ENCODE measurements around the gene PCDHB8. TPM values are rescaled to one million over a fixed set of nuclear protein-coding genes. Genes with fewer than 3 reads are reported as not detected.
"Not testable (repeated sequence)": the region's sequence is repeated elsewhere in the genome, so short reads cannot be mapped to it uniquely, and the experiment has no call there.

Gene PCDHB8
- total RNA-seq, 1 donor from 2014 or later, result 9.2 TPM

DNA sequence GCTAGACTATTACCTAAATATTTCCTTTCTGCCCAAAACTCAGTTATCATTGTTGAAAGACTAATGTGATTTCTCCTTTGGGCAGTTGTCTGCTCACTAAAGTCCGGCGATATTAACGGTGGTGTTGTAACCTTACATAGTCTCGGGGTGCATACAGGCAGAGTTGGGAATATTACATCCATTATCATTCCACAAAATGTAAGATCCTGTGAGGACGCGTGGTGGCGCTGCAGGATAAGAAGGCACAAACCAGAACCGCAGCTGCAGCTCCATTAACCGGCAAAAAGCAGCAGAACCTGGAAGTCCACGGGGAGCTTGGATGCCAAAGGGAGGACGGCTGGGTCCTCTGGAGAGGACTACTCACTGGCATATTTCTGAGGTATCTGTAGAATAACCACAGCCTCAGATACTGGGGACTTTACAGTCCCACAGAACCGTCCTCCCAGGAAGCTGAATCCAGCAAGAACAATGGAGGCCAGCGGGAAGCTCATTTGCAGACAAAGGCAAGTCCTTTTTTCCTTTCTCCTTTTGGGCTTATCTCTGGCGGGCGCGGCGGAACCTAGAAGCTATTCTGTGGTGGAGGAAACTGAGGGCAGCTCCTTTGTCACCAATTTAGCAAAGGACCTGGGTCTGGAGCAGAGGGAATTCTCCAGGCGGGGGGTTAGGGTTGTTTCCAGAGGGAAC is 36.2 kb downstream of the PCDHB8 start, which contains the start of gene PCDHB13:
TSS of gene PCDHB13 (plus strand) at position 264 of the 684 bp plus-strand sequence. CDS start at position 469, 205 bp downstream.
- H3K27ac Mint-ChIP-seq (ENCODE audit: unreplicated experiment), result peak within 1 kb of the TSS; percentile 7
- DNase-seq (ENCODE audit: low spot score), result peak; percentile 64
- TF ChIP-seq, protein P1, sequence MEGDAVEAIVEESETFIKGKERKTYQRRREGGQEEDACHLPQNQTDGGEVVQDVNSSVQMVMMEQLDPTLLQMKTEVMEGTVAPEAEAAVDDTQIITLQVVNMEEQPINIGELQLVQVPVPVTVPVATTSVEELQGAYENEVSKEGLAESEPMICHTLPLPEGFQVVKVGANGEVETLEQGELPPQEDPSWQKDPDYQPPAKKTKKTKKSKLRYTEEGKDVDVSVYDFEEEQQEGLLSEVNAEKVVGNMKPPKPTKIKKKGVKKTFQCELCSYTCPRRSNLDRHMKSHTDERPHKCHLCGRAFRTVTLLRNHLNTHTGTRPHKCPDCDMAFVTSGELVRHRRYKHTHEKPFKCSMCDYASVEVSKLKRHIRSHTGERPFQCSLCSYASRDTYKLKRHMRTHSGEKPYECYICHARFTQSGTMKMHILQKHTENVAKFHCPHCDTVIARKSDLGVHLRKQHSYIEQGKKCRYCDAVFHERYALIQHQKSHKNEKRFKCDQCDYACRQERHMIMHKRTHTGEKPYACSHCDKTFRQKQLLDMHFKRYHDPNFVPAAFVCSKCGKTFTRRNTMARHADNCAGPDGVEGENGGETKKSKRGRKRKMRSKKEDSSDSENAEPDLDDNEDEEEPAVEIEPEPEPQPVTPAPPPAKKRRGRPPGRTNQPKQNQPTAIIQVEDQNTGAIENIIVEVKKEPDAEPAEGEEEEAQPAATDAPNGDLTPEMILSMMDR (IDR thresholded peaks at IDR 0.05; ENCODE audit: unreplicated experiment), result peak; percentile 32
- H3K9me3 Mint-ChIP-seq (ENCODE audit: unreplicated experiment), result peaks cover 21% of the 10 kb centered on the region
- H3K4me1 Mint-ChIP-seq (ENCODE audit: unreplicated experiment); H3K27me3 Mint-ChIP-seq (ENCODE audit: unreplicated experiment): not testable (repeated sequence)
- peaks cover 42% of the 10 kb centered on the region for H3K36me3 Mint-ChIP-seq (ENCODE audit: low read depth, unreplicated experiment)
- peak within 1 kb of the TSS; percentile 67 for H3K4me3 Mint-ChIP-seq (ENCODE audit: unreplicated experiment)

DNA sequence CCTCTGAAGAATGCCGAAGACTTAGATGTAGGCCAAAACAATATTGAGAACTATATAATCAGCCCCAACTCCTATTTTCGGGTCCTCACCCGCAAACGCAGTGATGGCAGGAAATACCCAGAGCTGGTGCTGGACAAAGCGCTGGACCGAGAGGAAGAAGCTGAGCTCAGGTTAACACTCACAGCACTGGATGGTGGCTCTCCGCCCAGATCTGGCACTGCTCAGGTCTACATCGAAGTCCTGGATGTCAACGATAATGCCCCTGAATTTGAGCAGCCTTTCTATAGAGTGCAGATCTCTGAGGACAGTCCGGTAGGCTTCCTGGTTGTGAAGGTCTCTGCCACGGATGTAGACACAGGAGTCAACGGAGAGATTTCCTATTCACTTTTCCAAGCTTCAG is 37.0 kb downstream of the PCDHB8 start:
- H3K36me3 Mint-ChIP-seq (ENCODE audit: low read depth, unreplicated experiment), result peaks cover 40% of the 10 kb centered on the region
- H3K27me3 Mint-ChIP-seq (ENCODE audit: unreplicated experiment); H3K4me1 Mint-ChIP-seq (ENCODE audit: unreplicated experiment); DNase-seq (ENCODE audit: low spot score): not testable (repeated sequence)
- peaks cover 20% of the 10 kb centered on the region for H3K9me3 Mint-ChIP-seq (ENCODE audit: unreplicated experiment)
- H3K27ac Mint-ChIP-seq (ENCODE audit: unreplicated experiment), result peak overlapping the region; percentile 7
- H3K4me3 Mint-ChIP-seq (ENCODE audit: unreplicated experiment), result peak overlapping the region; percentile 65

DNA sequence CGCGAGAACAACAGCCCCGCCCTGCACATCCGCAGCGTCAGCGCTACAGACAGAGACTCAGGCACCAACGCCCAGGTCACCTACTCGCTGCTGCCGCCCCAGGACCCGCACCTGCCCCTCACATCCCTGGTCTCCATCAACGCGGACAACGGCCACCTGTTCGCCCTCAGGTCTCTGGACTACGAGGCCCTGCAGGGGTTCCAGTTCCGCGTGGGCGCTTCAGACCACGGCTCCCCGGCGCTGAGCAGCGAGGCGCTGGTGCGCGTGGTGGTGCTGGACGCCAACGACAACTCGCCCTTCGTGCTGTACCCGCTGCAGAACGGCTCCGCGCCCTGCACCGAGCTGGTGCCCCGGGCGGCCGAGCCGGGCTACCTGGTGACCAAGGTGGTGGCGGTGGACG is 37.9 kb downstream of the PCDHB8 start:
- H3K4me1 Mint-ChIP-seq (ENCODE audit: unreplicated experiment); H3K27me3 Mint-ChIP-seq (ENCODE audit: unreplicated experiment); DNase-seq (ENCODE audit: low spot score): not testable (repeated sequence)
- Mint-ChIP-seq H3K9me3 (ENCODE audit: unreplicated experiment) (peaks cover 15% of the 10 kb centered on the region), H3K27ac (ENCODE audit: unreplicated experiment) (peak overlapping the region; percentile 7), H3K36me3 (ENCODE audit: low read depth, unreplicated experiment) (peaks cover 35% of the 10 kb centered on the region), H3K4me3 (ENCODE audit: unreplicated experiment) (peak overlapping the region; percentile 65)

DNA sequence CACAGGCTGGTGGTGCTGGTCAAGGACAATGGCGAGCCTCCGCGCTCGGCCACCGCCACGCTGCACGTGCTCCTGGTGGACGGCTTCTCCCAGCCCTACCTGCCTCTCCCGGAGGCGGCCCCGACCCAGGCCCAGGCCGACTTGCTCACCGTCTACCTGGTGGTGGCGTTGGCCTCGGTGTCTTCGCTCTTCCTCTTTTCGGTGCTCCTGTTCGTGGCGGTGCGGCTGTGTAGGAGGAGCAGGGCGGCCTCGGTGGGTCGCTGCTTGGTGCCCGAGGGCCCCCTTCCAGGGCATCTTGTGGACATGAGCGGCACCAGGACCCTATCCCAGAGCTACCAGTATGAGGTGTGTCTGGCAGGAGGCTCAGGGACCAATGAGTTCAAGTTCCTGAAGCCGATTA is 38.4 kb downstream of the PCDHB8 start:
- H3K4me1 Mint-ChIP-seq (ENCODE audit: unreplicated experiment); H3K27ac Mint-ChIP-seq (ENCODE audit: unreplicated experiment); H3K27me3 Mint-ChIP-seq (ENCODE audit: unreplicated experiment); H3K4me3 Mint-ChIP-seq (ENCODE audit: unreplicated experiment); DNase-seq (ENCODE audit: low spot score): not testable (repeated sequence)
- peaks cover 32% of the 10 kb centered on the region for H3K36me3 Mint-ChIP-seq (ENCODE audit: low read depth, unreplicated experiment)
- H3K9me3 Mint-ChIP-seq (ENCODE audit: unreplicated experiment), result peaks cover 15% of the 10 kb centered on the region

DNA sequence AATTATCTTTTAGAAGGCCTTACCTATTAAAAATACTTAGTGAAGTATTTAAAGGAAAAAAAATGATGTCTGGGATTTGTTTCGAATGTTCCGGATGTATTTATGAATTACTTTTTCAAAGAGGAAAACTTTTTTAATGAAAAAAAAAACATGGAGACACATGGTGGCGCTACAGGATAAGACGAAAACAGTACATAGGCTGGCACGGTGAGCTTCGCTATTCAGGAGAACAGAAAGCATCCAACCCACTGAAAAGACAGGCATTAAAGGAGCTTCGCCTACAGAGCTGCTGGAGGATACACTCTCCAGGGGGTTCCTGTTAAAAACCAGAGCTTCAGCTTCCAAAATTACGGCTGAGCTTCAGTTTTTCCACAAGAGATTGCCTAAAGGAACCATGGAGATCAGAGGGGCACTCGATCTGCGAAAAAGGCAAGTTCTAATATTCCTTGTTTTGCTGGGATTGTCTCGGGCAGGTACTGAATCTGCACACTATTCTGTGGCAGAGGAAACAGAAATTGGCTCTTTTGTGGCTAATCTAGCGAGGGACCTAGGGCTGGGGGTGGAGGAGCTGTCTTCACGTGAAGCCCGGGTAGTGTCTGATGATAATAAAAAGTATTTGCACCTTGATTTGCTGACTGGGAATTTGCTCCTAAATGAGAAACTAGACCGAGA is 45.7 kb downstream of the PCDHB8 start, which contains the start of gene PCDHB14:
TSS of gene PCDHB14 (plus strand) at position 232 of the 672 bp plus-strand sequence. CDS start at position 395, 163 bp downstream.
- H3K9me3 Mint-ChIP-seq (ENCODE audit: unreplicated experiment), result peaks cover 2% of the 10 kb centered on the region
- H3K27me3 Mint-ChIP-seq (ENCODE audit: unreplicated experiment), result no peaks in the 10 kb centered on the region
- peak; percentile 18 for DNase-seq (ENCODE audit: low spot score)
- TF ChIP-seq, protein P1 (IDR thresholded peaks at IDR 0.05; ENCODE audit: unreplicated experiment), result peak; percentile 50
- no peak within 1 kb of the TSS for H3K27ac Mint-ChIP-seq (ENCODE audit: unreplicated experiment)
- peak within 1 kb of the TSS; percentile 72 for H3K4me3 Mint-ChIP-seq (ENCODE audit: unreplicated experiment)
- peaks cover 10% of the 10 kb centered on the region for H3K4me1 Mint-ChIP-seq (ENCODE audit: unreplicated experiment)
- peaks cover 33% of the 10 kb centered on the region for H3K36me3 Mint-ChIP-seq (ENCODE audit: low read depth, unreplicated experiment)

DNA sequence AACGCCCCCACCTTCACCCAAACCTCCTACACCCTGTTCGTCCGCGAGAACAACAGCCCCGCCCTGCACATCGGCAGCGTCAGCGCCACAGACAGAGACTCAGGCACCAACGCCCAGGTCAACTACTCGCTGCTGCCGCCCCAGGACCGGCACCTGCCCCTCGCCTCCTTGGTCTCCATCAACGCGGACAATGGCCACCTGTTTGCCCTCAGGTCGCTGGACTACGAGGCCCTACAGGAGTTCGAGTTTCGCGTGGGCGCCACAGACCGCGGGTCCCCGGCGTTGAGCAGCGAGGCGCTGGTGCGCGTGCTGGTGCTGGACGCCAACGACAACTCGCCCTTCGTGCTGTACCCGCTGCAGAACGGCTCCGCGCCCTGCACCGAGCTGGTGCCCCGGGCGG is 47.3 kb downstream of the PCDHB8 start:
- H3K9me3 Mint-ChIP-seq (ENCODE audit: unreplicated experiment); DNase-seq (ENCODE audit: low spot score); H3K27me3 Mint-ChIP-seq (ENCODE audit: unreplicated experiment); H3K4me1 Mint-ChIP-seq (ENCODE audit: unreplicated experiment); H3K27ac Mint-ChIP-seq (ENCODE audit: unreplicated experiment): not testable (repeated sequence)
- Mint-ChIP-seq H3K4me3 (ENCODE audit: unreplicated experiment) (peak overlapping the region; percentile 80), H3K36me3 (ENCODE audit: low read depth, unreplicated experiment) (peaks cover 31% of the 10 kb centered on the region)

DNA sequence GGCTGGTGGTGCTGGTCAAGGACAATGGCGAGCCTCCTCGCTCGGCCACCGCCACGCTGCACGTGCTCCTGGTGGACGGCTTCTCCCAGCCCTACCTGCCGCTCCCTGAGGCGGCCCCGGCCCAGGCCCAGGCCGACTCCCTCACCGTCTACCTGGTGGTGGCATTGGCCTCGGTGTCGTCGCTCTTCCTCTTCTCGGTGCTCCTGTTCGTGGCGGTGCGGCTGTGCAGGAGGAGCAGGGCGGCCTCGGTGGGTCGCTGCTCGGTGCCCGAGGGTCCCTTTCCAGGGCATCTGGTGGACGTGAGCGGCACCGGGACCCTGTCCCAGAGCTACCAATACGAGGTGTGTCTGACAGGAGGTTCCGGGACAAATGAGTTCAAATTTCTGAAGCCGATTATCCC is 47.8 kb downstream of the PCDHB8 start:
- H3K4me3 Mint-ChIP-seq (ENCODE audit: unreplicated experiment), result peak overlapping the region; percentile 65
- H3K36me3 Mint-ChIP-seq (ENCODE audit: low read depth, unreplicated experiment), result peaks cover 31% of the 10 kb centered on the region
- not testable (repeated sequence) for H3K27me3 Mint-ChIP-seq (ENCODE audit: unreplicated experiment); H3K9me3 Mint-ChIP-seq (ENCODE audit: unreplicated experiment); H3K27ac Mint-ChIP-seq (ENCODE audit: unreplicated experiment); H3K4me1 Mint-ChIP-seq (ENCODE audit: unreplicated experiment); DNase-seq (ENCODE audit: low spot score)

Other genes starting within 250 kb of the PCDHB8 start
- gene PCDHAC2, start 211.3 kb upstream of the PCDHB8 start, total RNA-seq (ENCODE audit: unreplicated experiment), result 5.2 TPM
- gene PCDHB1, start 126.4 kb upstream of the PCDHB8 start, total RNA-seq (ENCODE audit: unreplicated experiment), result not detected
- 44.9 TPM for gene PCDHB2, start 83.2 kb upstream of the PCDHB8 start, total RNA-seq (ENCODE audit: unreplicated experiment)
- 6.5 TPM for gene PCDHB3, start 77.3 kb upstream of the PCDHB8 start, total RNA-seq (ENCODE audit: unreplicated experiment)
- 2.3 TPM for gene PCDHB4, start 56.0 kb upstream of the PCDHB8 start, total RNA-seq (ENCODE audit: unreplicated experiment)
- gene PCDHB5, start 42.6 kb upstream of the PCDHB8 start, total RNA-seq (ENCODE audit: unreplicated experiment), result 7.8 TPM
- 1.1 TPM for gene PCDHB6, start 27.7 kb upstream of the PCDHB8 start, total RNA-seq (ENCODE audit: unreplicated experiment)
- 4.6 TPM for gene PCDHB7, start 5.1 kb upstream of the PCDHB8 start, total RNA-seq (ENCODE audit: unreplicated experiment)
- 10.9 TPM for gene PCDHB16, start 4.6 kb downstream of the PCDHB8 start, total RNA-seq (ENCODE audit: unreplicated experiment)
- 15.2 TPM for gene PCDHB9, start 9.4 kb downstream of the PCDHB8 start, total RNA-seq (ENCODE audit: unreplicated experiment)
- gene PCDHB10, start 14.6 kb downstream of the PCDHB8 start, total RNA-seq (ENCODE audit: unreplicated experiment), result 10.3 TPM
- 6.4 TPM for gene PCDHB11, start 21.8 kb downstream of the PCDHB8 start, total RNA-seq (ENCODE audit: unreplicated experiment)
- gene PCDHB12, start 30.9 kb downstream of the PCDHB8 start, total RNA-seq (ENCODE audit: unreplicated experiment), result 8.4 TPM
- 7.1 TPM for gene PCDHB13, start 36.1 kb downstream of the PCDHB8 start, total RNA-seq (ENCODE audit: unreplicated experiment)
- gene PCDHB14, start 45.6 kb downstream of the PCDHB8 start, total RNA-seq (ENCODE audit: unreplicated experiment), result 8.4 TPM
- 10.5 TPM for gene PCDHB15, start 67.6 kb downstream of the PCDHB8 start, total RNA-seq (ENCODE audit: unreplicated experiment)
- gene SLC25A2, start 126.3 kb downstream of the PCDHB8 start, total RNA-seq (ENCODE audit: unreplicated experiment), result 0.62 TPM
- 86.4 TPM for gene TAF7, start 143.0 kb downstream of the PCDHB8 start, total RNA-seq (ENCODE audit: unreplicated experiment)
- 1.4 TPM for gene PCDHGA1, start 152.7 kb downstream of the PCDHB8 start, total RNA-seq (ENCODE audit: unreplicated experiment)
- 1.6 TPM for gene PCDHGA2, start 161.0 kb downstream of the PCDHB8 start, total RNA-seq (ENCODE audit: unreplicated experiment)
- 1.4 TPM for gene PCDHGA3, start 166.0 kb downstream of the PCDHB8 start, total RNA-seq (ENCODE audit: unreplicated experiment)
- gene PCDHGB1, start 172.3 kb downstream of the PCDHB8 start, total RNA-seq (ENCODE audit: unreplicated experiment), result 3.1 TPM
- gene PCDHGA4, start 177.2 kb downstream of the PCDHB8 start, total RNA-seq (ENCODE audit: unreplicated experiment), result 2.0 TPM
- 11.1 TPM for gene PCDHGB2, start 182.2 kb downstream of the PCDHB8 start, total RNA-seq (ENCODE audit: unreplicated experiment)
- 2.4 TPM for gene PCDHGA5, start 186.4 kb downstream of the PCDHB8 start, total RNA-seq (ENCODE audit: unreplicated experiment)
- gene PCDHGB3, start 192.5 kb downstream of the PCDHB8 start, total RNA-seq (ENCODE audit: unreplicated experiment), result 4.1 TPM
- gene PCDHGA6, start 196.1 kb downstream of the PCDHB8 start, total RNA-seq (ENCODE audit: unreplicated experiment), result 3.9 TPM
- 6.3 TPM for gene PCDHGA7, start 205.0 kb downstream of the PCDHB8 start, total RNA-seq (ENCODE audit: unreplicated experiment)
- 13.2 TPM for gene PCDHGB4, start 209.9 kb downstream of the PCDHB8 start, total RNA-seq (ENCODE audit: unreplicated experiment)
- gene PCDHGA8, start 214.8 kb downstream of the PCDHB8 start, total RNA-seq (ENCODE audit: unreplicated experiment), result 2.6 TPM
- gene PCDHGB5, start 220.2 kb downstream of the PCDHB8 start, total RNA-seq (ENCODE audit: unreplicated experiment), result 5.5 TPM
- gene PCDHGA9, start 225.0 kb downstream of the PCDHB8 start, total RNA-seq (ENCODE audit: unreplicated experiment), result 3.1 TPM
- 60.0 TPM for gene PCDHGB6, start 230.2 kb downstream of the PCDHB8 start, total RNA-seq (ENCODE audit: unreplicated experiment)
- gene PCDHGA10, start 235.2 kb downstream of the PCDHB8 start, total RNA-seq (ENCODE audit: unreplicated experiment), result 43.0 TPM
- 45.2 TPM for gene PCDHGB7, start 239.9 kb downstream of the PCDHB8 start, total RNA-seq (ENCODE audit: unreplicated experiment)
- gene PCDHGA11, start 243.3 kb downstream of the PCDHB8 start, total RNA-seq (ENCODE audit: unreplicated experiment), result 10.8 TPM

All from endothelial cell (in vitro differentiated cells).